Measurements from ENCODE around the gene FHIT. TPM values are rescaled to one million over a fixed set of nuclear protein-coding genes. Genes with fewer than 3 reads are reported as not detected.
"Not testable (repeated sequence)": the region's sequence is repeated elsewhere in the genome, so short reads cannot be mapped to it uniquely, and the experiment has no call there.

FHIT gene
- total and polyA plus RNA-seq, 4 donors, result 6.9 to 16.5 (median 9.9) TPM

DNA sequence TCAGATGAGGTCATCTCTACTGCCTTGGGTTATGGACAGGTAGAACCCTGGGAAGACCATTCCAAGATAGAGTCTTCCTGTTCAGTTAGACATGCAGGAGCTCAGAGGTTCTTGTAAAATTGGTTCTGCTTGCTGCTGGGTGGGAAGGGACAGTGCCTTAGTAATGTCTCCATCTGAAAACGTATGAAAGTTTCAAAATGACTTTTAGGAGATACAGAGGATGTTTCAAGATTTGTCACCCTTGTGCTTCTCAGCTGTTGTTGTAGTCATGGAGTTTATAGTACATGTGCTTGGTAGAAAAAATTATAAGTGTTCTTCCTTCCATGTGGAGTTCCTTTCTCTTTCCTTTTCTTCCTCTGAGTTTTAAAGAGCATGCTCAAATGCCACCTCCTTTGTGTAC, 1316.2 kb downstream of the FHIT start:
- Histone ChIP-seq H3K9me3 (ENCODE audit: control insufficient read depth, insufficient read depth, low read length) (no peaks in the 10 kb centered on the region), H3K27ac (ENCODE audit: low read depth, low read length) (no peak overlapping the region), H3K27me3 (ENCODE audit: control insufficient read depth, insufficient read depth, low read length) (no peaks in the 10 kb centered on the region), H3K4me1 (ENCODE audit: control insufficient read depth, insufficient read depth, low read length) (no peaks in the 10 kb centered on the region), H3K36me3 (ENCODE audit: control insufficient read depth, insufficient read depth, low read length) (no peaks in the 10 kb centered on the region), H3K4me3 (ENCODE audit: low read depth, low read length) (no peak overlapping the region)
- DNase-seq (ENCODE audit: low read depth in 4 of 6, low spot score in 6 of 6), result no peak
- 100% methylated on average over 1 of the region's 1 CpG for WGBS (ENCODE audit: insufficient coverage)

DNA sequence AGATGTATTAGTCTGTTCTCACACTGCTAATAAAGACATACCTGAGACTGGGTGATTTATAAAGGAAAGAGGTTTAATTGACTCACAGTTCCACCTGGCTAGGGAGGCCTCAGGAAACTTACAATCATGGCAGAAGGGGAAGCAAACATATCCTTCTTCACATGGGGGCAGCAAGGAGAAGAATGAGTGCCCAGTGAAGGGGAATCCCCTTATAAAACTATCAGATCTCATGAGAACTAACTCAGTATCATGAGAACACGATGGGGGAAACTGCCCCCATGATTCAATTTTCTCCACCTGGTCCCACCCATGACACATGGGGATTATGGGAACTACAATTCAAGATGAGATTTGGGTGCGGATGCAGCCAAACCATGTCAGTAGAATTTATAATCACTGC, 1316.7 kb downstream of the FHIT start:
- 60% methylated on average over 1 of the region's 2 CpGs for WGBS (ENCODE audit: insufficient coverage)
- H3K9me3 ChIP-seq (ENCODE audit: control insufficient read depth, insufficient read depth, low read length); H3K36me3 ChIP-seq (ENCODE audit: control insufficient read depth, insufficient read depth, low read length); DNase-seq (ENCODE audit: low read depth in 4 of 6, low spot score in 6 of 6); H3K27me3 ChIP-seq (ENCODE audit: control insufficient read depth, insufficient read depth, low read length); H3K4me3 ChIP-seq (ENCODE audit: low read depth, low read length); H3K4me1 ChIP-seq (ENCODE audit: control insufficient read depth, insufficient read depth, low read length); H3K27ac ChIP-seq (ENCODE audit: low read depth, low read length): not testable (repeated sequence)

DNA sequence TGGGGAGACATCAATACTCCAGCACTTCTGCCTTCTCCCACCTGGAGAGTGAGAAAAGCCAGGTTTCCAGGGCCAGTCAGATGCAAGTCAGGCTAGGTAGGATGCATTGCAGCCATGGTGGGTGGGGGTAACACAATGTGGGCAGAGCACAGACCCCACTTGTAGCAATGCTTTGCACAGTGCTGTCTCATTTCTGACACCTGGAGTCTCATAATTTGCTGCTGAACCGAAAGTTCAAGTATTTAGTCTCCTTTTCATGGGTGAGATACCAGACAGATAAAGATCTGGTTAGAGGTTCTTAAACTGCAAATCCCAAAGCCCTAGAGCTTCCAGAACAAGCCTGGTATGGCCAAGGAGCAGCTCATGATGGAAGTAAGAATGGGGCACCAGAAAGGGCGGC, 1321.1 kb downstream of the FHIT start:
- no peaks in the 10 kb centered on the region for H3K36me3 ChIP-seq (ENCODE audit: control insufficient read depth, insufficient read depth, low read length)
- no peak overlapping the region for H3K27ac ChIP-seq (ENCODE audit: low read depth, low read length)
- 100% methylated on average over 1 of the region's 2 CpGs for WGBS (ENCODE audit: insufficient coverage)
- no peak overlapping the region for H3K4me3 ChIP-seq (ENCODE audit: low read depth, low read length)
- no peaks in the 10 kb centered on the region for H3K4me1 ChIP-seq (ENCODE audit: control insufficient read depth, insufficient read depth, low read length)
- no peak for DNase-seq (ENCODE audit: low read depth in 4 of 6, low spot score in 6 of 6)
- H3K9me3 ChIP-seq (ENCODE audit: control insufficient read depth, insufficient read depth, low read length), result no peaks in the 10 kb centered on the region
- H3K27me3 ChIP-seq (ENCODE audit: control insufficient read depth, insufficient read depth, low read length), result no peaks in the 10 kb centered on the region

DNA sequence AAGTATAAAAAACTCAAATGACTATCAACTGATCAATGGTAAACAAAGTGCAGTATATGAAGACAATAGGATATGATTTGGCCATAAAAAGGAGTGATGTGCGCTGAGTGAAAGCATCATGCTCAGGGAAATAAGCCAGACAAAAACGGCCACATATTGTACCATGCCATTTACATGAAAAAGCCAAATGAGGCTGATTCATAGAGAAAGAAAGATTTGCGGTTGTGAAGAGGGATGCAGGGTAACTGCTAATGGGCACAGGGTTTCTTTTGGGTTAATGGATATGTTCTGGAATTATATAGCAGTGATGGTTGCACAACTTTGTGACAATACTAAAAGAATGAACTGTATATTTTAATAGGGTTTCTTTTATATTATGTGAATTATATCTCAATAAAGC, 1324.2 kb downstream of the FHIT start:
- Histone ChIP-seq H3K4me3 (ENCODE audit: low read depth, low read length) (no peak overlapping the region), H3K4me1 (ENCODE audit: control insufficient read depth, insufficient read depth, low read length) (no peaks in the 10 kb centered on the region), H3K9me3 (ENCODE audit: control insufficient read depth, insufficient read depth, low read length) (no peaks in the 10 kb centered on the region), H3K27me3 (ENCODE audit: control insufficient read depth, insufficient read depth, low read length) (no peaks in the 10 kb centered on the region), H3K27ac (ENCODE audit: low read depth, low read length) (no peak overlapping the region), H3K36me3 (ENCODE audit: control insufficient read depth, insufficient read depth, low read length) (no peaks in the 10 kb centered on the region)
- no peak for DNase-seq (ENCODE audit: low read depth in 4 of 6, low spot score in 6 of 6)
- WGBS (ENCODE audit: insufficient coverage), result 100% methylated on average over 1 of the region's 3 CpGs

DNA sequence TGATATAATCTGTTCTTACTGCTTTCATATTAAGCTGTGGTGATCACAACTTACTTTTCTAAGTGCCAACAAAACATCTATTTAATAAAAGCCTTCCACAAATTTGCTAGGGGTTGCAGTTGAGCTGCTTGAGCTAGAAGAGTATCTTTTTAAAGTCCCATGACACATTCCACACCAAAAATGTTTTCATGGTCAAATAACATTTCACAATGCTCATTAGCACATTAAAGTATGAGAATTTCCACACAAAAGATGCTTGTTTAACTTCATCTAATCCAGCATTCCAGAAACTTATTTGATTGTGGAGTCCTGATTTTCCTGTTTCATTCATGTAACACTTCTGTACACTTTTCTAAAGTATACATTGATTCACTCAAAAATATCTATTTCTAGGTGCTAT, 1325.3 kb downstream of the FHIT start:
- Histone ChIP-seq H3K9me3 (ENCODE audit: control insufficient read depth, insufficient read depth, low read length) (no peaks in the 10 kb centered on the region), H3K4me3 (ENCODE audit: low read depth, low read length) (no peak overlapping the region), H3K27ac (ENCODE audit: low read depth, low read length) (no peak overlapping the region), H3K36me3 (ENCODE audit: control insufficient read depth, insufficient read depth, low read length) (no peaks in the 10 kb centered on the region), H3K4me1 (ENCODE audit: control insufficient read depth, insufficient read depth, low read length) (no peaks in the 10 kb centered on the region), H3K27me3 (ENCODE audit: control insufficient read depth, insufficient read depth, low read length) (no peaks in the 10 kb centered on the region)
- DNase-seq (ENCODE audit: low read depth in 4 of 6, low spot score in 6 of 6), result no peak

DNA sequence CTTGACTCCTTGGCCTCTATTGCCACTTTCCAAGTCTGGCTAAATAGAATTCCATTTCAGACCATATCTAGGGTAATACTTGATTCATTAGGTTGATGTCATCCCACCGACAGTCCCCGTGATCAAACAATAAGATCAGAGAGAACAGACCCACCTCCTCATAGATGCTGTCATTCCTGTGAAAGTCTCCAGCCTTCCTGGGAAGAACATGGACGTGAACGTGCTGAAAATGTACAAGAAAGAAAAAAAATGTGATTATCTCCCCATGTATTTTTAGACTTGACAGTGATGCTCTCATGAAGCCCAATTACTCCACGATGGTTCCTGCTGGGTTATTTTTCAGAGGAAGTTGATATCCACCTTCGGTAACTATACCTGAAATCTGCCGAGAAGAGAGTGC, 1329.1 kb downstream of the FHIT start:
- no peak overlapping the region for H3K4me3 ChIP-seq (ENCODE audit: low read depth, low read length)
- no peaks in the 10 kb centered on the region for H3K27me3 ChIP-seq (ENCODE audit: control insufficient read depth, insufficient read depth, low read length)
- 94% methylated on average over 2 of the region's 7 CpGs for WGBS (ENCODE audit: insufficient coverage)
- H3K36me3 ChIP-seq (ENCODE audit: control insufficient read depth, insufficient read depth, low read length), result no peaks in the 10 kb centered on the region
- H3K9me3 ChIP-seq (ENCODE audit: control insufficient read depth, insufficient read depth, low read length), result no peaks in the 10 kb centered on the region
- no peaks in the 10 kb centered on the region for H3K4me1 ChIP-seq (ENCODE audit: control insufficient read depth, insufficient read depth, low read length)
- no peak overlapping the region for H3K27ac ChIP-seq (ENCODE audit: low read depth, low read length)
- DNase-seq (ENCODE audit: low read depth in 4 of 6, low spot score in 6 of 6), result no peak

DNA sequence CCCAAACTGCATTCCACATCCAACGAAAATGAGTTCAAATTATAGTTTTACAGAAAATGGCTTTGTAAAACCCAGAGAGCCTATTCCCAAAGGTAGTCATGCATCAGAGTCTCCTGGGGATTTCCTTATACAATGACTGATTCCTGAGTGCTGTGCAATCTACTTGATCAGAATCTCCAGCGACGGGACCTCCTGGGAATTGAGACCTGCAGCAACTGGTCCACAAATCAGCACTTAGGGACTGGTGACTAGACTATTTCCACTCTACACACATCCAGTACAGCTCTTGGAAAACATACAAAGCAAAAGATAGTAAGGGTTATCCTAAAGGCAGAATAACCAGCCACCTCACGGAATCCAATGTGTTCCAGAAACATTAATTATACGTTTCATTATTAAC, 1330.4 kb downstream of the FHIT start:
- 100% methylated on average over 1 of the region's 5 CpGs for WGBS (ENCODE audit: insufficient coverage)
- DNase-seq (ENCODE audit: low read depth in 4 of 6, low spot score in 6 of 6), result peak in 1 of 6 donors; percentile 48
- no peaks in the 10 kb centered on the region for H3K27me3 ChIP-seq (ENCODE audit: control insufficient read depth, insufficient read depth, low read length)
- no peaks in the 10 kb centered on the region for H3K9me3 ChIP-seq (ENCODE audit: control insufficient read depth, insufficient read depth, low read length)
- H3K4me1 ChIP-seq (ENCODE audit: control insufficient read depth, insufficient read depth, low read length), result no peaks in the 10 kb centered on the region
- H3K36me3 ChIP-seq (ENCODE audit: control insufficient read depth, insufficient read depth, low read length), result no peaks in the 10 kb centered on the region
- H3K4me3 ChIP-seq (ENCODE audit: low read depth, low read length), result no peak overlapping the region
- H3K27ac ChIP-seq (ENCODE audit: low read depth, low read length), result no peak overlapping the region

DNA sequence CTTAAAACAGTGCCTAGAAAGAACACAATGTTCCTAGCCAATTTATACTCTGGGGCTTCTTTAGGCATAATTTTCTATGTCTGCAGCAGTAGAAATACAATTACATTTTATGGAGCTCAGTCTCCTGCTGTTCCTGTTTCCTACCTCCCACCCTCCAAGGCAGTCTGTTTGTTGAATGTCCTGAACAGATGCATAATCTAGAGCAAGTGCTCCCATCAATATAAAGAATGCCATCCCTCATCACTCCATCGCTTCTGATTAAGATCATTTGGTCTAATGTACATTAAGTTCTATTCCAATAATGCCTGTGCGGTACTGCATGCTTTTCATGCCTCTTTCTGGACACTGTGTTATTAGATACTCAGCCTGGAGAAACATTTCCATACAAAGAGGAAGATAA, 1331.7 kb downstream of the FHIT start:
- no peak overlapping the region for H3K27ac ChIP-seq (ENCODE audit: low read depth, low read length)
- H3K27me3 ChIP-seq (ENCODE audit: control insufficient read depth, insufficient read depth, low read length), result no peaks in the 10 kb centered on the region
- no peaks in the 10 kb centered on the region for H3K9me3 ChIP-seq (ENCODE audit: control insufficient read depth, insufficient read depth, low read length)
- no peaks in the 10 kb centered on the region for H3K4me1 ChIP-seq (ENCODE audit: control insufficient read depth, insufficient read depth, low read length)
- no peaks in the 10 kb centered on the region for H3K36me3 ChIP-seq (ENCODE audit: control insufficient read depth, insufficient read depth, low read length)
- WGBS (ENCODE audit: insufficient coverage), result no CpG with 5 or more reads among the region's 2 CpGs
- DNase-seq (ENCODE audit: low read depth in 4 of 6, low spot score in 6 of 6), result peak in 1 of 6 donors; percentile 66
- H3K4me3 ChIP-seq (ENCODE audit: low read depth, low read length), result no peak overlapping the region

DNA sequence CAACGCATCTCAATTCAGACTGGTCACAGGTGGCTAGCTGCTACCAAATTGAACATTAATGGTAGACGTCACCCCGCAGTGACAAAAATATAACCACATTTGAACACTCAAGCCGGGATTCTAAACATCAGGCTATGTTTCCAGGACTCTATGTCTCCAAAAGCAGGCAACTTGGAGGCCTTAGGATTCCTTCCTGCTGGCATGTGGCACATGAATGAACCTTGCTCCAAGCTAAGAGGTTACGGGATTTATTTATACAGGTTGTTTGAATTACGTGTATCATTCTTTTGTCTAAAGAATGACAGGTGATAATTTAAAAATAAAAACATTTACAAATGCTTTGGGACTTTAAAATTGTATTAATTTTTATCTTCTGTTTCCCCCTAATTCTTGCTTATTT, 1337.0 kb downstream of the FHIT start:
- no peak overlapping the region for H3K4me3 ChIP-seq (ENCODE audit: low read depth, low read length)
- 79% methylated on average over 3 of the region's 6 CpGs for WGBS (ENCODE audit: insufficient coverage)
- DNase-seq (ENCODE audit: low read depth in 4 of 6, low spot score in 6 of 6), result no peak
- no peaks in the 10 kb centered on the region for H3K27me3 ChIP-seq (ENCODE audit: control insufficient read depth, insufficient read depth, low read length)
- no peak overlapping the region for H3K27ac ChIP-seq (ENCODE audit: low read depth, low read length)
- H3K36me3 ChIP-seq (ENCODE audit: control insufficient read depth, insufficient read depth, low read length), result no peaks in the 10 kb centered on the region
- H3K4me1 ChIP-seq (ENCODE audit: control insufficient read depth, insufficient read depth, low read length), result no peaks in the 10 kb centered on the region
- H3K9me3 ChIP-seq (ENCODE audit: control insufficient read depth, insufficient read depth, low read length), result no peaks in the 10 kb centered on the region

DNA sequence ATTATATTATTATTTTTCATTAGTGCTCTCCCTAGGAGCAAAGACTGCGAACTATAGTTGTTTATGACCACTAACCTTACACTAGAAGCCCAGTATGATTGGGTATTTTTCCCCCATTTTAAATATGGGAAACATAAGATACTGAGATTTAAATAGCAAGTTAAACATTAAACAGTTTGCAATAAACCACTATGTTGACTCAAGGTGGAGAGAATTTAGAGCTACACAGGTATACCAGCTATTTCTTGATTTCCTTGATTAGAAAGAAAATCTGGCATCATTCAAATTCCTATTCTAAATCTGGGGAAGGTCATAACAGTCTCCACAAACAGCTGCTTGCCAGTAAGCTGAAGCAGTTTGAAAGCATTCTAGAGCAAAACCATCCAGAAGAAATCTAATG, 1337.6 kb downstream of the FHIT start:
- H3K4me3 ChIP-seq (ENCODE audit: low read depth, low read length), result no peak overlapping the region
- H3K27ac ChIP-seq (ENCODE audit: low read depth, low read length), result no peak overlapping the region
- no peaks in the 10 kb centered on the region for H3K9me3 ChIP-seq (ENCODE audit: control insufficient read depth, insufficient read depth, low read length)
- no peaks in the 10 kb centered on the region for H3K4me1 ChIP-seq (ENCODE audit: control insufficient read depth, insufficient read depth, low read length)
- no CpG with 5 or more reads among the region's 1 CpG for WGBS (ENCODE audit: insufficient coverage)
- H3K36me3 ChIP-seq (ENCODE audit: control insufficient read depth, insufficient read depth, low read length), result no peaks in the 10 kb centered on the region
- DNase-seq (ENCODE audit: low read depth in 4 of 6, low spot score in 6 of 6), result no peak
- no peaks in the 10 kb centered on the region for H3K27me3 ChIP-seq (ENCODE audit: control insufficient read depth, insufficient read depth, low read length)

Measured in spinal cord (tissue), 10 donors.